Mesothelial cell of epicardium (in vitro differentiated cells): ENCODE results near the gene CETN1. TPM values are rescaled to one million over a fixed set of nuclear protein-coding genes. Genes with fewer than 3 reads are reported as not detected.
A peak's percentile ranks its signal among the peaks of the same experiment; 100 is the strongest.

Source experiments
- DNase-seq, 2 experiments: peaks; one replicate each; pipeline ENCODE4 v3.0.0; 2021; ENCODE audit warnings: low spot score in 2 of 2; ENCODE audit not compliant: unreplicated experiment in 2 of 2
- H3K27ac Mint-ChIP-seq: 2 replicates; pipeline ENCODE4 v1.8.0; 2021; ENCODE audit warnings: mixed read lengths
- H3K27me3 Mint-ChIP-seq: 2 replicates; pipeline ENCODE4 v1.8.0; 2021; ENCODE audit warnings: low read depth, mixed read lengths
- H3K36me3 Mint-ChIP-seq: 2 replicates; pipeline ENCODE4 v1.8.0; 2021; ENCODE audit warnings: mixed read lengths
- H3K4me1 Mint-ChIP-seq: 2 replicates; pipeline ENCODE4 v1.8.0; 2021; ENCODE audit warnings: mixed read lengths
- H3K4me3 Mint-ChIP-seq: 2 replicates; pipeline ENCODE4 v1.8.0; 2021; ENCODE audit warnings: mild to moderate bottlenecking, moderate library complexity, mixed read lengths
- H3K9me3 Mint-ChIP-seq: 2 replicates; pipeline ENCODE4 v1.8.0; 2021; ENCODE audit warnings: mixed read lengths
- total RNA-seq: library from RNA; stranded (reverse); gene quantifications from 3 replicates; pipeline ENCODE4 v1.2.1, GENCODE V29; 2021
- TF ChIP-seq, protein P1 (sequence below): fragments of 200-600 bp; sonication (generic); IDR thresholded peaks from one replicate; pipeline ENCODE4 v1.5.0; 2021; ENCODE audit warnings: antibody characterized with exemption; ENCODE audit not compliant: unreplicated experiment

CETN1 gene
- total RNA-seq, result not detected in 3 replicates

DNA sequence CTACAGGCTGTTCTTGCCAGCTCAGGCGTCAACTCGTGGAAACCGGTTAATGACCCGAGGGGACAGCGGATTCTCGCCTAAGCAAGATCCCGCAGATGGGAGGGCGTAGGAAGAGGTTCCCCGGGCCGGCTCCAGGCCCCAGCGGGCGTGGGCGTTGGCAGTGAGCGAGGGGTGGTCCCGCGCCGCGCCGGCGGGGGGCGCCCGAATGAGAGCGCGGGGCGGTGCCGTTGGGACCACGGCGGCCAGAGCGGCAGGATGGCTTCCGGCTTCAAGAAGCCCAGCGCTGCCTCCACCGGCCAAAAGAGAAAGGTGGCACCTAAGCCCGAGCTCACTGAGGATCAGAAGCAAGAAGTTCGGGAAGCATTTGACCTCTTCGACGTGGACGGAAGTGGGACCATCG, at the start of gene CETN1:
CETN1 (plus strand) TSS at position 227 of the 400 bp plus-strand sequence; CDS start at position 256, 29 bp downstream.
- Mint-ChIP-seq H3K36me3 (no peaks in the 10 kb centered on the region), H3K27me3 (no peaks in the 10 kb centered on the region), H3K9me3 (peaks cover 12% of the 10 kb centered on the region), H3K4me1 (peaks cover 21% of the 10 kb centered on the region), H3K4me3 (no peak within 1 kb of the TSS), H3K27ac (peak within 1 kb of the TSS; percentile 67)
- TF ChIP-seq, protein P1, sequence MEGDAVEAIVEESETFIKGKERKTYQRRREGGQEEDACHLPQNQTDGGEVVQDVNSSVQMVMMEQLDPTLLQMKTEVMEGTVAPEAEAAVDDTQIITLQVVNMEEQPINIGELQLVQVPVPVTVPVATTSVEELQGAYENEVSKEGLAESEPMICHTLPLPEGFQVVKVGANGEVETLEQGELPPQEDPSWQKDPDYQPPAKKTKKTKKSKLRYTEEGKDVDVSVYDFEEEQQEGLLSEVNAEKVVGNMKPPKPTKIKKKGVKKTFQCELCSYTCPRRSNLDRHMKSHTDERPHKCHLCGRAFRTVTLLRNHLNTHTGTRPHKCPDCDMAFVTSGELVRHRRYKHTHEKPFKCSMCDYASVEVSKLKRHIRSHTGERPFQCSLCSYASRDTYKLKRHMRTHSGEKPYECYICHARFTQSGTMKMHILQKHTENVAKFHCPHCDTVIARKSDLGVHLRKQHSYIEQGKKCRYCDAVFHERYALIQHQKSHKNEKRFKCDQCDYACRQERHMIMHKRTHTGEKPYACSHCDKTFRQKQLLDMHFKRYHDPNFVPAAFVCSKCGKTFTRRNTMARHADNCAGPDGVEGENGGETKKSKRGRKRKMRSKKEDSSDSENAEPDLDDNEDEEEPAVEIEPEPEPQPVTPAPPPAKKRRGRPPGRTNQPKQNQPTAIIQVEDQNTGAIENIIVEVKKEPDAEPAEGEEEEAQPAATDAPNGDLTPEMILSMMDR, result no peak
- DNase-seq, result no peak

DNA sequence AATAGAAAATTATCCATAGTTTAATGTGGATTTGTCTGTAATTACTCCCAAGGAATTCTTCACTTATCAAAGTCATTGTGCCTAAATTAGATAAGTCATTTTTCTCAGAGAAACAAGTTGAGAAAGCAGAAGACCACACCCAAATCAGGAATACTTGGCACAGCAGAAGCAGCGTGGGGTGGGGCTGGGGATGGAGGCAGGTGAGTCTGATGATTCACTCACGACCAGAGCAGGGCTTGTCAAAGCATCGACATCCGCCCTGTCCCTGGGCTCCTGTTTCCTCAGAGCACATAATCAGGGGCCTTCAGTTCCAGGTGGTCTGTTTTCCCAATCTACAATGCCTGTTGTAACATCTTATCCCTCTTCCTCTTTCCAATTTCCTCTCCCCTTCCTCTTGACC, 48.2 kb upstream of the CETN1 start:
- no peak overlapping the region for H3K4me3 Mint-ChIP-seq
- peak overlapping the region; percentile 8 for H3K27ac Mint-ChIP-seq
- H3K27me3 Mint-ChIP-seq, result no peaks in the 10 kb centered on the region
- H3K9me3 Mint-ChIP-seq, result no peaks in the 10 kb centered on the region
- DNase-seq, result no peak
- peaks cover 25% of the 10 kb centered on the region for H3K4me1 Mint-ChIP-seq
- TF ChIP-seq, protein P1, result no peak
- H3K36me3 Mint-ChIP-seq, result no peaks in the 10 kb centered on the region

DNA sequence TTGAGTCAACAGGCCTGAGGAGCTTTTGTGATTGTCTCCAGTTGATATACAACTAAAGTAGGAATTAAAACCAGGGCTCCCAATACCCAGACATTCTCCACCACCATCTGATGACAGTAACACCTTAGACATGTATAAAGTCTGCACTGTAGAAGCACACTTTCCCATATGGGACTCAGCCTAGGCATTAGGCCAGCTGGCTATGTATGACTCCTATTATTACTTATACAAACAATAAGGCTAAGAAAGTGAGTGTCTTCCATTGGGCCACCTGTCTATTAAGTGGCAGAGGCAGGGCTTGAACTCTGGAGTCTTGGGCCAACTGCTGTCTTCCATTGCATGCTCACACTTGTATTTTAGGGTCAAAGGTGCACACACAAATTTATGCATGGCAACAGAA, 47.5 kb upstream of the CETN1 start:
- H3K36me3 Mint-ChIP-seq, result no peaks in the 10 kb centered on the region
- TF ChIP-seq, protein P1, result no peak
- H3K4me1 Mint-ChIP-seq, result peaks cover 19% of the 10 kb centered on the region
- no peak overlapping the region for H3K27ac Mint-ChIP-seq
- no peaks in the 10 kb centered on the region for H3K9me3 Mint-ChIP-seq
- no peak overlapping the region for H3K4me3 Mint-ChIP-seq
- H3K27me3 Mint-ChIP-seq, result no peaks in the 10 kb centered on the region
- DNase-seq, result no peak

DNA sequence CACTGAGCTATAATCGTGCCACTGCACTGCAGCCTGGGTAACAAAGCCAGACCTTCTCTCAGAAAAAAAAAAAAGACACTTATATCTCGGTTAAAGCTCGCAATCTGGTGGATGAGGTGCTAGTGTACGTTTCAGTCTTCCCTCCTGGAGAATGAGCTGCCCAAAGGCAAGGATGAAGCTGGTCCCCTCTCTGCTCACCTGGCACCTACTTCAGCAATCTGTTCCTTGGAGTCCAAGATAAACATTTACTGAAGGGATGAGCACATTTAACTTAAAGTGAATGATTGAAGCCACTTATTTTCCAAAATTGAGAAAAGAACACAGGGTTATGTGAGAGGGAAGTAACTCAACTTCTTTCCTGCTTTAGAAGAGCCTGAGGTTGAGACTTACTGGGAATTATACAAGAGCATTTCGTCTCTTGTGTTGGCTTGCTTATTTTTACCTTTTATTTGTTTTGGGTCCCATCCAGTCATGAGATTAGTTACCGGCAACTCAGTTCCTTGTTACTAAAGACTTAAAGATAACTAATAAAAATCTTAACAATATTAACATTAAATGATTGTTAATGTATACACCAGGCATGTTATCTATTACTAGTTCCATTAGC, 46.1 kb upstream of the CETN1 start:
- no peaks in the 10 kb centered on the region for H3K27me3 Mint-ChIP-seq
- peak overlapping the region; percentile 72 for H3K27ac Mint-ChIP-seq
- no peak overlapping the region for H3K4me3 Mint-ChIP-seq
- TF ChIP-seq, protein P1, result no peak
- H3K36me3 Mint-ChIP-seq, result no peaks in the 10 kb centered on the region
- DNase-seq, result no peak
- no peaks in the 10 kb centered on the region for H3K9me3 Mint-ChIP-seq
- peaks cover 8% of the 10 kb centered on the region for H3K4me1 Mint-ChIP-seq

DNA sequence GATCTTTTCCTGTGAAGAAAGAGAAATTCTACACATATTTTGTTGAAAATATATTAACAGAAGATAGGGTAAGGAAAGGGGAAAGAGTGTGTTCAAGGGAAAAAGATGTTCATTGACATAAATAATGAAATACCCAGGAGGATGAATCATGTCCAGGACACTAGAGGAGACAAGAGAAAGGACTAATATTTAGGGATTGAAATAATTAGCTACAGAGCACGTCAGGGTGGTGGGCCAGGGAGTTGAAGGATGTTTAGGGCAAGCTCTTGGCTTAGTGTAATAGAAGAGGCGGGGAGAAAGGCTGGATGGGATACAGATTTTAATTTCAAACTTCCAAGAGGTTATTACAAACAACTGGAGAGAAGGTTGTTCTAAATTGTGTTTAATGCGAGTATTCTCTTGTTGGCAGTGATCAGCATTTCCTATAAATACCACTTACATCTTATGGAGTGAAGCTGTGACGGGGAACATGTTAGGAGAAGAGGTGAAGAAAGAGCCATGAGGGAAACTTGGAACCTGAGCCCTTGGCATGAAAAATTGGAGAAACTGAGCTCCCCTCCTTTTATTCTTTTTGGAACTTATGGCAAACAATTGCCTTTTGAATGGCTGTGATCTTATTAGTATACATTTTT, 36.6 kb upstream of the CETN1 start:
- no peak for DNase-seq
- no peaks in the 10 kb centered on the region for H3K4me1 Mint-ChIP-seq
- no peak overlapping the region for H3K27ac Mint-ChIP-seq
- H3K4me3 Mint-ChIP-seq, result no peak overlapping the region
- no peaks in the 10 kb centered on the region for H3K36me3 Mint-ChIP-seq
- peaks cover 22% of the 10 kb centered on the region for H3K27me3 Mint-ChIP-seq
- TF ChIP-seq, protein P1, result no peak
- H3K9me3 Mint-ChIP-seq, result no peaks in the 10 kb centered on the region
